Occipital lobe (tissue), 2 donors: ENCODE results near the gene THRB. TPM values are rescaled to one million over a fixed set of nuclear protein-coding genes. Genes with fewer than 3 reads are reported as not detected.
"Not testable (repeated sequence)": the region's sequence is repeated elsewhere in the genome, so short reads cannot be mapped to it uniquely, and the experiment has no call there.

Experiments used
- DNase-seq: peaks from one replicate; lab custom pipeline; 2025; lab: John Stamatoyannopoulos, UW
- total RNA-seq: library from RNA; depleted of rRNA; stranded (reverse); fragments of >200 nt; gene quantifications from one replicate; pipeline ENCODE4 v1.2.3, GENCODE V29; 2014

The THRB gene
- total RNA-seq, 1 donor from 2014 or later = 44.5 TPM

- no peak for DNase-seq
These were observed 44.3 kb downstream of the THRB start for GRCh38 chr3:24450160-24450907.

- DNase-seq = no peak
These were observed 46.8 kb downstream of the THRB start for GRCh38 chr3:24447836-24448235.

DNA sequence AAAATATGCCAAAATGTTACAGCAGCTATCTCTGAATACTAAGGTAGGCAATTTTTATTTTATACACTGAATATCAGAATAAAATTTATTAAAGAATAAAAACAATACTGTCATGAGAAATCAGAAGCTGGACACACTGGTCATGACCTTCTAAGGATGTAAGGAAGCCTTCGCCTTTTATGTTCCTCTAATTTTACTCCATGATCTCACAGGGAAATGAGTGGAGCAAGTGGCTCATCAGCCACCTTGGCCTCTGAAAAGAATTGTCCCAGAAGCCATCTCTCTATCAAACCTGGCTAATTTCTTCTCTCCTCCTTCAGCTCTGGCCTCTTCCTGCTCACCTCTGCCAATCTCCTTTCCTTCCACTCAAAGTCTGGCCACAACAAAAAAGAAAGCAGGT lies 48.6 kb downstream of the THRB start:
- DNase-seq = no peak

- DNase-seq = no peak
These were observed 51.2 kb downstream of the THRB start for GRCh38 chr3:24443476-24443875.

DNA sequence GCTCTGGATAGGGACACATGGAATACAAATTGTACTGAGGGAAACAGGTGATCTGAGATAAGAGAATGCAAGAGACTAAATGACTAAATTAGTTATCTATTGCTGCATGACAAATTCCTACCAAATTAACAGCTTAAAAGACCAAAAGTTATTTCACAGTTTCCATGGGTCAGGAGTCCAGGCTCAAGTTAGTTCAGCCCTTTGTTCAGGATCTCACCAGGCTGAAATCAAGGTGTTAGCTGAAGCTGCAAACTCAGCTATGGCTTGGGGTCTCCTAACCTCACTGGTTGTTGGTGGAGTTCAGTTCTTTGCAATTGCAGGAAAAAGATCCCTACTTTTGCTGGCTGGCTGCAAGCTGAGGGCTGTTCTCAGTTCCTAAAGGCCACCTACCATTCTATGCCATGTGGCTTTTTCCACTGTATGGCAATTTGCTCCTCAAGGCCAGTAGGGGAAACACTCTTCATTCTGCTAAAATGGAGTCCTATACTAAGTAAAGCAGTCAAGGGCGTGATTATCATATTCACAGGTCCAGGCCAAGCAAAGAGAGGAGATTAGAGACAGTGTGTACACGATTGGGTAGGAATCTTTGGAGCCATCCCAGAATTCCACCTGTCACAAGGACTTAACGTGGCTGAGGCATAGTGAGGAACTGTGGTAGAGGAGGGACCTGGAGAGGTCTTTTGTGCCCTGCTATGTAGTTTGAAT lies 53.7 kb downstream of the THRB start:
- DNase-seq = no peak

GRCh38 chr3:24439021-24439420 lies 55.6 kb downstream of the THRB start:
- no peak for DNase-seq

GRCh38 chr3:24437326-24437725 lies 57.3 kb downstream of the THRB start:
- DNase-seq = no peak

DNA sequence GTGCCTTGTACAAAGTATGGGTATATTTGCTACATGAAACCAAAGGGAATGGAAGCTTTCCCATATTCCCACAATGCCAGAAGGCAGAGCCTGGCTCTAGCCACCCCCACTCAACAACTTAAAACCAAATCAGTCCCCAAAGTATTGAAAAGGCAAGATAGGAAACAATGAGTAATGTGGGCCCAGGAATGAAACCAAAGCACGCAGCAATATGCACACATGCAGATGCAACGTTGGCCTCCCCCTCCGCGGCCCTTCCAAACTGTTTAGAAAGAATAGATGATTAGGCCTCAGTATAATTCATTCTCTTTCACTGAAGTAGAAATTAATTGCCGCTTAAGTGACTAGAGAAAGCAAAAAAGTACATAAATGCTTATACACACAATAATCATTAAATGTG lies 59.1 kb downstream of the THRB start:
- no peak for DNase-seq

GRCh38 chr3:24434651-24435050 lies 60.0 kb downstream of the THRB start:
- DNase-seq = no peak

GRCh38 chr3:24433838-24434591 lies 60.6 kb downstream of the THRB start:
- DNase-seq = no peak

DNA sequence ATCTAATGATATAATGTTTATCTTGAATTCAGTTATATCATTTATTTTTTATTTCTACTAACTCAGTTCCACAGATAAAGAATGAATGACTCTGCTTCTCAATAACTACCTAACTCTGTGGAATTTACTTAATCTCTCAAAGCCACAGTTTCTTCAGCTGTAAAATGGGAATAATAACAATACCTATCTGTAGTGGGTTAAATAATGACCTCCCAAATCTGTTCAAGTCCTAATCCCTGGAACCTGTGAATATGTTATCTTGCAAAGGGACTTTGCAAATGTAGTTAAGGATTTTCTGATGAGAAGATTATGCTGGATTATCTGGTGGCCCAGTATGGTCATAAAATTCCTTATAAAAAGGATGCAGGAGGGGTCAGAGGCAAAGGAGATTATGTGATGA lies 61.7 kb downstream of the THRB start:
- DNase-seq = no peak

DNA sequence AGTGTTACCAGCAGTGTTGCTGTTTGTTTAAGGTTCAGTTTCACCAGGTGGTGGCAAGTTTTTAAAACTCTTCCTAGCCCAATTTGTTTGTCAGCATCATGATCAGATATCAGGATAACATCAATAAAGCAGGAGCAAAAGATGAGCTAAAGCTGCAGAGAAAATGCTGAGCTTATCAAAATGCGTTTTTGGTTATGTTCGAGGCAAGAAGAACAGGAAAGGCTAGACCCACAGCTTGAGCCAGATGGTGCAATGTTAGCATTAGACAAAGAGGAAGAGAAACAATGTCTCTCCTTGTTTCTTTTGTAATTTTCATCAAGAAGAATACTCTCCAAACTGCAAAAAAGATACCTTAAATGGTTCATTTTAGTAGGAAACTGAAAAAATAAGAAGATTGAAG lies 66.2 kb downstream of the THRB start:
- no peak for DNase-seq

- no peak for DNase-seq
These were observed 67.8 kb downstream of the THRB start for GRCh38 chr3:24426896-24427295.

DNA sequence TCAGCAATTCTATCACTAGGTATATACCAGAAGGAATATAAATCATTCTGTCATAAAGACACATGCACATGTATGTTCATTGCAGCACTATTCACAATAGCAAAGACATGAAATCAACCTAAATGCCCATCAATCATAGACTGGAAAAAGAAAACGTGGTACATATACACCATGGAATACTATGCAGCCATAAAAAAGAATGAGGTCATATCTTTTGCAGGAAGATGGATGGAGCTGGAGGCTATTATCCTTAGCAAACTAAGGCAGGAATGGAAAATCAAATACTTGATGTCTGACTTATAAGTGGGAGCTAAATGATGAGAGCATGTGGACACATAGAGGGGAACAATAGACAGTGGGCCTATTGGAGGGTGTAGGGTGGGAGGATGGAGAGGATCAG lies 73.8 kb downstream of the THRB start:
- DNase-seq = not testable (repeated sequence)

DNA sequence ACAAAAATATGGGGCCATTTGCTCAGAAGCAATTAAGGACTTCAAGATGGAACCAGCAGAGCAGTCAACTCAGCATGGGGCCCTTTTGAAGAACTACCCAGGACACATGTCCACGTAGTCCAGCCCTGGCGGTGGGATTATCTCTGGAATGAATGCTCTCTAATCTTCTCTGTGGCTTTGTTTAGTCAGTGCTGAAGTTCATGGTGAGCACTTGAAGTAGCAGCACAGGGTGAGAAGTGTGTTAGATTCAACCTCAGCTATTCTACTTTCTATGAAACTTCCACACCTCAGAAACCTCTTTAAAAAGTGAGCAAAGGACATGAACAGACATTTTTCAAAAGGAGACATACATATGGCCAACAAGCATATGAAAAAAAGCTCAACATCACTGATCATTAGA lies 74.4 kb downstream of the THRB start:
- DNase-seq = no peak

DNA sequence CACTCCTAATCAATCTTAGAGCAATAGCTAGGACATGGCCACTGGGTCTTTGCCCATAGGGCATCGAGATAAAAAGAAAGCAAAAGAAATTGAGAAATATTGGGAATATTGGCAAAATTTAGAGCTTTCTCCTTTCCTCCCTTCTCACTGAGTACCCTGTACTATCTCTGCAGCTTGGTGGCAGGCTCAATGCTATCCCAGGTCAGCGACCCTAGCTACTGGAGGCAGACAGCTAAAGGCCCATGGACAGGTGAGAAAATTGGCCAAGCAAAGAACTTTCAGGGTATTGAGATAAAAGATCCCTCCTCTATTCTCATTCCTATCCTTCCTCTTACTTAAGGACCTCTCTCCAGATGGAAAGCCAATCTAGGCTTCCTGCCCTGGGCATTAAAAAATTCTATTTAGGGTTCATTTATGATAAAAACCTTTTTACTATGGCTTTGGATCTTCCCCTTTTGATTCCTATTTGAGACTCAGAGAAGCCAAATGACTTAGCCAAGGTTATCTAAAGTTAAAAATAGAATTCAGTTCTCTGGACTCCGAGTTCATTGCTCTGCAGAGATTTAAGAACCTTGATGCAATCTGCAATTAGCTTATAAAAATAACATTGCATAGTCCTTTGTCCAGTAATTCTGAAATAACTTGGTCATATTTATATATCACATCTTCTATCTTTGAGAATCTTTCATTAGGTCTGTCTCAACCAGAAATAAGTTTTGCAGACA lies 75.4 kb downstream of the THRB start:
- no peak for DNase-seq

GRCh38 chr3:24417730-24418129 lies 76.9 kb downstream of the THRB start:
- no peak for DNase-seq

DNA sequence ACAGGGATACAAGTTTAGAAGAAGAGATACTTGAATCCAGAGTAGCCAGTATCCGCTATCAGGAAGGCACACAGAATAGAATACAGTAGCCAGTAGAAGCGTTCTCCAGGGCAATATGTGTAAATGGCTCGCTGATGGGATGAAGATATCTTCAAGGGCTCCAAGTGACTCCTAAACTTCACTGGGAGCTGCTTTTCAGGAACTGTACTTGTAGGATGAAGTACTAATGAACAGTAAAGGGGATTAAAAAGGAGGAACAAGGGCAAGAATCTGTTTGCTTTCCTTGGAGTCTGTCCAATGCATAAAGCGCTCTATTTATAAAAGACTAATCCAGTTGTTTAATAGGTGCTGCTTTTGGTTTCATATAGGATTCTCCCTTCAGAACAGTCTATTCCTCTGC lies 78.4 kb downstream of the THRB start:
- no peak for DNase-seq

- DNase-seq = no peak
These were observed 78.8 kb downstream of the THRB start for GRCh38 chr3:24415824-24416223.

GRCh38 chr3:24413662-24414061 lies 81.0 kb downstream of the THRB start:
- not testable (repeated sequence) for DNase-seq

GRCh38 chr3:24410860-24411259 lies 83.8 kb downstream of the THRB start:
- no peak for DNase-seq
